ENCODE data around the gene CST7.

DNA sequence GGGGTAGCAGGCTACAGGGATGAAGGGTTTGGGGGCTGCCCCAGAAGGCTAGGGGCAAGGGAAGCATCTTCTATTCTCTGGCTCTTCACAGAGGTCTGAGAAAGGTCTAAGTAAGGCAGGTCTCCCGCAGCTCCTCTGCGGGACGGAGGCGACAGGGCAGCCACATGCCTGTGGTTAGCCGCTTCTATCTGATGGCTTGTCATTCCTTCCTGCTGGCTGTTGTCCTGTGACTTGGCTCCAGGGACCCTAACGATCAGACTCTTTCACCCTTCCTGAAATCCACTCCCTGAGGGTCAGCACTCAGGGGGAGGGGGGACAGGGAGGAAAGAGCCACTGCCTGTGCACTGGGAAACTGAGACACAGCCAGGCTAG, 673 bp downstream of the CST7 start:
- TF ChIP-seq CTCF (IDR thresholded peaks at IDR 0.05; ENCODE audit: low read length) (no peak), EZH2 (IDR thresholded peaks at IDR 0.05; ENCODE audit: borderline replicate concordance, low read length) (no peak)
